Lung (tissue), 12 donors: ENCODE measurements around the gene ADGRF1. TPM values are rescaled to one million over a fixed set of nuclear protein-coding genes. Genes with fewer than 3 reads are reported as not detected.

Experiments used
- ATAC-seq: fragments of 200-7000 bp; cut with Tn5 transposase; one replicate; pipeline ENCODE4 v1.9.1; 2020; ENCODE audit warnings: moderate number of reproducible peaks; ENCODE audit not compliant: insufficient read depth, low FRiP score
- DNase-seq, 3 donors: peaks; one replicate each; pipeline ENCODE4 v3.0.0-alpha.2; 2013 to 2017
- H3K27ac ChIP-seq, 2 donors: one replicate each; pipeline ENCODE4 v1.5.1; 2013; ENCODE audit warnings: mild to moderate bottlenecking in 2 of 2, moderate library complexity in 2 of 2, control low read depth in 1 of 2, inconsistent platforms in 1 of 2, low read depth in 1 of 2, low read length in 1 of 2
- H3K27me3 ChIP-seq, 3 donors: one replicate each; pipeline ENCODE4 v1.5.1; 2013; ENCODE audit warnings: low read length in 2 of 3; ENCODE audit not compliant: control insufficient read depth in 3 of 3, insufficient read depth in 3 of 3
- H3K36me3 ChIP-seq, 4 donors: one replicate each; pipeline ENCODE4 v1.5.1; 2013; ENCODE audit warnings: low read length in 4 of 4, mild to moderate bottlenecking in 1 of 4, moderate library complexity in 1 of 4; ENCODE audit not compliant: control insufficient read depth in 4 of 4, insufficient read depth in 4 of 4
- H3K4me1 ChIP-seq, 5 donors: one replicate each; pipeline ENCODE4 v1.5.1; 2013; ENCODE audit warnings: low read length in 5 of 5, mild to moderate bottlenecking in 2 of 5, moderate library complexity in 1 of 5; ENCODE audit not compliant: control insufficient read depth in 5 of 5, insufficient read depth in 5 of 5
- H3K4me3 ChIP-seq: one replicate; pipeline ENCODE4 v1.5.1; 2013; ENCODE audit warnings: mild to moderate bottlenecking, control low read depth, moderate library complexity
- H3K9ac ChIP-seq, 2 donors: one replicate each; pipeline ENCODE4 v1.5.1; 2013; ENCODE audit warnings: low read length in 2 of 2, control low read depth in 1 of 2; ENCODE audit not compliant: insufficient read depth in 1 of 2
- H3K9me3 ChIP-seq, 4 donors: one replicate each; pipeline ENCODE4 v1.5.1; 2013; ENCODE audit warnings: low read length in 3 of 4, mild to moderate bottlenecking in 1 of 4, moderate library complexity in 1 of 4; ENCODE audit not compliant: control insufficient read depth in 4 of 4, insufficient read depth in 3 of 4
- CTCF ChIP-seq: IDR thresholded peaks from 2 replicates; pipeline ENCODE4 v1.5.1; 2012; ENCODE audit warnings: mild to moderate bottlenecking; ENCODE audit errors: control extremely low read depth, extremely low read depth
- WGBS, 2 donors: extraction: QIAGEN DNeasy Blood & Tissue Kit; methylation state at CpG; one replicate each; pipeline ENCODE4 v1.1.7; 2013; 5-methylcytosine and 5-hydroxymethylcytosine counted together
- polyA plus RNA-seq, 2 donors: library from polyadenylated mRNA; stranded (reverse); fragments of 200-250 nt; gene quantifications; one replicate each; pipeline ENCODE4 v1.2.1, GENCODE V29; 2013
- total RNA-seq, 2 donors: library from RNA; depleted of rRNA in 1 of 2; stranded (reverse); fragments of >200 nt in 1 of 2; gene quantifications; one replicate each; pipeline ENCODE4 v1.2.1, GENCODE V29; 2014 to 2021
- donor health status: control.
- donor health status: control.
- donor health status: Bipolar disorder and iron deficiency.
- donor health status: healthy.
- donor health status: DM: yes; HTN: yes; CAD: no.

The ADGRF1 gene
- total and polyA plus RNA-seq, 4 donors = 4.0 to 23.3 (median 12.6) TPM

- Histone ChIP-seq H3K4me1 (peaks cover 0 to 6% (median 0%) of the 10 kb centered on the region in 5 donors), H3K36me3 (no peaks in the 10 kb centered on the region), H3K4me3 (no peak overlapping the region), H3K9ac (no peak overlapping the region), H3K9me3 (no peaks in the 10 kb centered on the region), H3K27ac (peak overlapping the region in 1 of 2 donors; percentile 50), H3K27me3 (no peaks in the 10 kb centered on the region)
- 64 to 70% methylated on average over 3 of the region's 3 CpGs for WGBS, 2 donors
- TF ChIP-seq CTCF = no peak
- ATAC-seq (no peak), DNase-seq (no peak)
These were observed 5.0 kb upstream of the ADGRF1 start for GRCh38 chr6:47047097-47047478.

- DNase-seq (no peak), ATAC-seq (peak; percentile 56)
These were observed 2.3 kb upstream of the ADGRF1 start for GRCh38 chr6:47044397-47044796.

GRCh38 chr6:47043286-47043685, 1.2 kb upstream of the ADGRF1 start:
- WGBS, 2 donors = 32 to 73% methylated on average over 1 of the region's 1 CpG
- no peaks in the 10 kb centered on the region for H3K36me3 ChIP-seq

More at GRCh38 chr6:47044397-47044796, 2.3 kb upstream of the ADGRF1 start:
- Histone ChIP-seq H3K4me3 (no peak overlapping the region), H3K36me3 (no peaks in the 10 kb centered on the region), H3K27ac (peak overlapping the region in 1 of 2 donors; percentile 33), H3K4me1 (peaks cover 0 to 6% (median 0%) of the 10 kb centered on the region in 5 donors), H3K27me3 (no peaks in the 10 kb centered on the region), H3K9ac (no peak overlapping the region), H3K9me3 (no peaks in the 10 kb centered on the region)
- no peak for TF ChIP-seq CTCF
- 18 to 34% methylated on average over 5 of the region's 5 CpGs for WGBS, 2 donors

More at GRCh38 chr6:47043286-47043685, 1.2 kb upstream of the ADGRF1 start:
- Histone ChIP-seq H3K4me1 (peaks cover 0 to 6% (median 0%) of the 10 kb centered on the region in 5 donors), H3K27ac (no peak overlapping the region), H3K27me3 (no peaks in the 10 kb centered on the region), H3K4me3 (no peak overlapping the region), H3K9me3 (no peaks in the 10 kb centered on the region), H3K9ac (no peak overlapping the region)
- DNase-seq (no peak), ATAC-seq (no peak)
- TF ChIP-seq CTCF = no peak
